SK-N-SH treated with all-trans-retinoic acid at 6 μM for 48 hours (cell line): ENCODE data around the gene AFF1.

Experiments used
- ATAC-seq: fragments of 200-7000 bp; cut with Tn5 transposase; 3 replicates; pipeline ENCODE4 v1.9.1; 2020; ENCODE audit warnings: mild to moderate bottlenecking, moderate library complexity
- ARNTL ChIP-seq: fragments of 450-650 bp; formaldehyde crosslinking; IDR thresholded peaks from 2 replicates; pipeline ENCODE4 v1.5.0; 2020; ENCODE audit warnings: low read depth, mild to moderate bottlenecking, moderate library complexity, borderline replicate concordance
- BACH2 ChIP-seq: fragments of 250-450 bp; sonication (Bioruptor Pico); IDR thresholded peaks from 2 replicates; pipeline ENCODE4 v1.9.0; 2021; ENCODE audit warnings: mild to moderate bottlenecking, borderline replicate concordance
- CSDC2 ChIP-seq: fragments of 250-450 bp; sonication (Bioruptor Pico); IDR thresholded peaks from 2 replicates; pipeline ENCODE4 v1.5.0; 2020; ENCODE audit warnings: mild to moderate bottlenecking, moderate library complexity
- ESRRG ChIP-seq: fragments of 250-450 bp; sonication (Bioruptor Pico); IDR thresholded peaks from 2 replicates; pipeline ENCODE4 v1.6.1; 2021; ENCODE audit warnings: mild to moderate bottlenecking
- GLIS3 ChIP-seq: fragments of 250-450 bp; sonication (Bioruptor Pico); IDR thresholded peaks from 2 replicates; pipeline ENCODE4 v1.5.0; 2020; ENCODE audit warnings: mild to moderate bottlenecking, moderate library complexity
- ISL1 ChIP-seq: fragments of 250-450 bp; sonication (Bioruptor Pico); IDR thresholded peaks from 2 replicates; pipeline ENCODE4 v2.1.2; 2022; ENCODE audit warnings: mild to moderate bottlenecking, moderate library complexity
- OSR1 ChIP-seq: fragments of 250-450 bp; sonication (Bioruptor Pico); IDR thresholded peaks from 2 replicates; pipeline ENCODE4 v1.8.0; 2022; ENCODE audit warnings: moderate library complexity, mild to moderate bottlenecking, inconsistent platforms
- PPARA ChIP-seq: fragments of 250-450 bp; sonication (Bioruptor Pico); IDR thresholded peaks from 2 replicates; pipeline ENCODE4 v1.5.0; 2020; ENCODE audit warnings: mild to moderate bottlenecking, borderline replicate concordance
- RARB ChIP-seq: fragments of 250-450 bp; sonication (Bioruptor Pico); IDR thresholded peaks from 2 replicates; pipeline ENCODE4 v1.8.0; 2021; ENCODE audit warnings: mild to moderate bottlenecking, moderate library complexity
- SNAI2 ChIP-seq: fragments of 250-450 bp; sonication (Bioruptor Pico); IDR thresholded peaks from 2 replicates; pipeline ENCODE4 v1.5.0; 2020; ENCODE audit warnings: mild to moderate bottlenecking, moderate library complexity
- TCF4 ChIP-seq: fragments of 250-450 bp; sonication (Bioruptor Pico); IDR thresholded peaks from 2 replicates; pipeline ENCODE4 v1.8.0; 2021; ENCODE audit warnings: mild to moderate bottlenecking, moderate library complexity, borderline replicate concordance
- TOX ChIP-seq: fragments of 250-450 bp; sonication (Bioruptor Pico); IDR thresholded peaks from 2 replicates; pipeline ENCODE4 v1.8.0; 2021; ENCODE audit warnings: mild to moderate bottlenecking, moderate library complexity, borderline replicate concordance
- ZC3H10 ChIP-seq: fragments of 250-450 bp; sonication (Bioruptor Pico); IDR thresholded peaks from 2 replicates; pipeline ENCODE4 v1.5.1; 2021; ENCODE audit warnings: mild to moderate bottlenecking, moderate library complexity
- ZFP3 ChIP-seq: fragments of 250-450 bp; sonication (Bioruptor Pico); IDR thresholded peaks from 2 replicates; pipeline ENCODE4 v1.5.0; 2020; ENCODE audit warnings: mild to moderate bottlenecking, moderate library complexity
- ZFP30 ChIP-seq: fragments of 450-650 bp; formaldehyde crosslinking; IDR thresholded peaks from 2 replicates; pipeline ENCODE4 v1.5.0; 2022; ENCODE audit warnings: mild to moderate bottlenecking, moderate library complexity
- ZNF565 ChIP-seq: fragments of 450-650 bp; formaldehyde crosslinking; conservative IDR thresholded peaks from 2 replicates; pipeline ENCODE4 v1.5.0; 2020; ENCODE audit warnings: low read depth, mild to moderate bottlenecking, moderate library complexity
- ZNF8 ChIP-seq: fragments of 450-650 bp; formaldehyde crosslinking; IDR thresholded peaks from 2 replicates; pipeline ENCODE4 v1.5.0; 2020; ENCODE audit warnings: mild to moderate bottlenecking, moderate library complexity
- TF ChIP-seq, protein P1 (sequence below): fragments of 250-450 bp; sonication (Bioruptor Pico); IDR thresholded peaks from 2 replicates; pipeline ENCODE4 v1.8.0; 2020; ENCODE audit warnings: mild to moderate bottlenecking, moderate library complexity, borderline replicate concordance
- TF ChIP-seq, protein P2 (sequence below): fragments of 250-450 bp; sonication (Bioruptor Pico); IDR thresholded peaks from 2 replicates; pipeline ENCODE4 v1.5.1; 2020; ENCODE audit warnings: low read depth, mild to moderate bottlenecking, moderate library complexity
- TF ChIP-seq, protein P3 (sequence below): fragments of 250-450 bp; sonication (Bioruptor Pico); IDR thresholded peaks from 2 replicates; pipeline ENCODE4 v1.8.0; 2021; ENCODE audit warnings: low read depth, mild to moderate bottlenecking, moderate library complexity, borderline replicate concordance
- TF ChIP-seq, protein P4 (sequence below): fragments of 250-450 bp; sonication (Bioruptor Pico); IDR thresholded peaks from 2 replicates; pipeline ENCODE4 v1.5.1; 2021; ENCODE audit warnings: mild to moderate bottlenecking, moderate library complexity
- TF ChIP-seq, protein P5 (sequence below): fragments of 250-450 bp; sonication (Bioruptor Pico); IDR thresholded peaks from 2 replicates; pipeline ENCODE4 v1.5.0; 2020; ENCODE audit warnings: mild to moderate bottlenecking, moderate library complexity

AFF1 gene

DNA sequence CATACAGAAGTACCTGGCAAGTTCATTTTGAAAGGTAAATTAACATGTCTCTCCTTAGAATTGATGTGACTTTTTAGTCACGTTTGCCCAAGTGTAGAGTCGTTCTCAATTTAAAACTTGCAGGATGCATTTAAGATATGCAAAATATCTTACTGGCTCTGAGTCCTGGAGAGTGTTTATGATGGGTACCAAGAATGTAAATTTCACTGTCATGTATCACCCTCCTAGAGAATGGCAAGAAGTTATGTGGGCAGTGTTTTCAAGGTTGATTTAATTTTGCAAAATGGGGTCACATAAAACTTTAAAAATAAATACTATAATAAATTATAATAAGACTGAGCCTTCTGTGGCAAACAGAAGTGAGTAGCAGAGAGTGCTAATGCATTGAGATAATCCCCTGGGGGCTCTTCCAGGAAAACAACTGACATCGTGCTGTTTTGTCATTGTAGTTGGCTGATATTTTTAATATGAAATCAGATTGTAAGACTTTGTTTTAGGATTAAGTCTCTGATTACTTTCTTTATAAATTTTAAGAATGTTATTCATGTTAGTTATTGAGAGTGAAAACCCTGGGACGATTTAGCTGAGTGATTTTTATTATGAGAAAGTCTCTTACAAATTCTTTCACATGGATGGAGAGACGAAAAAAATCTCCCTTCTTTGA, 103.0 kb downstream of the AFF1 start:
- TF ChIP-seq ARNTL (CRISPR knock-in tag) (no peak), ZNF8 (CRISPR knock-in tag) (no peak), BACH2 (CRISPR knock-in tag) (no peak), GLIS3 (no peak), PPARA (no peak), RARB (CRISPR knock-in tag) (no peak), OSR1 (CRISPR knock-in tag) (no peak), TOX (CRISPR knock-in tag) (no peak)
- TF ChIP-seq, protein P1, sequence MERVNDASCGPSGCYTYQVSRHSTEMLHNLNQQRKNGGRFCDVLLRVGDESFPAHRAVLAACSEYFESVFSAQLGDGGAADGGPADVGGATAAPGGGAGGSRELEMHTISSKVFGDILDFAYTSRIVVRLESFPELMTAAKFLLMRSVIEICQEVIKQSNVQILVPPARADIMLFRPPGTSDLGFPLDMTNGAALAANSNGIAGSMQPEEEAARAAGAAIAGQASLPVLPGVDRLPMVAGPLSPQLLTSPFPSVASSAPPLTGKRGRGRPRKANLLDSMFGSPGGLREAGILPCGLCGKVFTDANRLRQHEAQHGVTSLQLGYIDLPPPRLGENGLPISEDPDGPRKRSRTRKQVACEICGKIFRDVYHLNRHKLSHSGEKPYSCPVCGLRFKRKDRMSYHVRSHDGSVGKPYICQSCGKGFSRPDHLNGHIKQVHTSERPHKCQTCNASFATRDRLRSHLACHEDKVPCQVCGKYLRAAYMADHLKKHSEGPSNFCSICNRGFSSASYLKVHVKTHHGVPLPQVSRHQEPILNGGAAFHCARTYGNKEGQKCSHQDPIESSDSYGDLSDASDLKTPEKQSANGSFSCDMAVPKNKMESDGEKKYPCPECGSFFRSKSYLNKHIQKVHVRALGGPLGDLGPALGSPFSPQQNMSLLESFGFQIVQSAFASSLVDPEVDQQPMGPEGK (CRISPR knock-in tag): no peak
- TF ChIP-seq, protein P2, sequence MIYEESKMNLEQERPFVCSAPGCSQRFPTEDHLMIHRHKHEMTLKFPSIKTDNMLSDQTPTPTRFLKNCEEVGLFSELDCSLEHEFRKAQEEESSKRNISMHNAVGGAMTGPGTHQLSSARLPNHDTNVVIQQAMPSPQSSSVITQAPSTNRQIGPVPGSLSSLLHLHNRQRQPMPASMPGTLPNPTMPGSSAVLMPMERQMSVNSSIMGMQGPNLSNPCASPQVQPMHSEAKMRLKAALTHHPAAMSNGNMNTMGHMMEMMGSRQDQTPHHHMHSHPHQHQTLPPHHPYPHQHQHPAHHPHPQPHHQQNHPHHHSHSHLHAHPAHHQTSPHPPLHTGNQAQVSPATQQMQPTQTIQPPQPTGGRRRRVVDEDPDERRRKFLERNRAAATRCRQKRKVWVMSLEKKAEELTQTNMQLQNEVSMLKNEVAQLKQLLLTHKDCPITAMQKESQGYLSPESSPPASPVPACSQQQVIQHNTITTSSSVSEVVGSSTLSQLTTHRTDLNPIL: no peak
- no peak for ATAC-seq

DNA sequence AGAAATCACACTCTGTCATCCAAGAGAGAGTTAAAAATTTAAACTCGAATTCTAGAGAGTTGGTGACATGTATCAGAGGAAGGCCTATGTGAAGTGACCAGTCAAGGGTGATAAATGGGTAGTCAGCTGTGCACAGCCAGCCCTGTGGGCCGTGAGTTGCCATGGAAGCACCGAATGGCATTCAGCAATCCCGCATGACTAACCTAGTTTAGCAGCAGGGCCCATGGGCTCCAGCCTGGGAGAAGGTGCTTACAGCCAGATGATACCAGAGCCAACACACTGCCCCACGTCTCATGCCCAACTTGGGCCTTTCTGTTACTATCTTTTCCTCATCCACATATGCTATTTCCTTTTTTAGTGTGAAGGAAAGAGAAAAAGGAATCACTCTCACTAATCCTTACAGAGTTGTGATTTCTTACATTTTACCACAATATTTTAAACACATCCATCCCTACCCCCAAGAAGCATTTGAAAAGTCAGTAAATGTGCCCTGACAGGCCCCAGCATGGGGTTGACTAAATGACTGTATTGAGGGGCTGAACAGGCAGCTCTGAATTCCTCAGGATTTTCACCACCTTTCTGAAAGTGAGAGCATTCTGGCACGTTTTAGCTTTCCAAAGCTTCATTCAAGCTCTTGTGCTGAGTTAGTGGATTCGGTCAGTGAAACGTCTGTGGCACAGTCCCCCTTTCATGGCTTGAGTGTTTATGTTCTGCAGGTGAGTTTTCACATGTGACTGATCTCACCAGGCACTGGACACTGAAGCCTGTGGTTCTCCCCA, 104.2 kb downstream of the AFF1 start:
- ATAC-seq: peak; percentile 99
- TF ChIP-seq OSR1 (CRISPR knock-in tag) (no peak), ISL1 (CRISPR knock-in tag) (no peak), RARB (CRISPR knock-in tag) (no peak), ESRRG (CRISPR knock-in tag) (no peak), TOX (CRISPR knock-in tag) (no peak), GLIS3 (no peak), ZNF565 (CRISPR knock-in tag) (no peak), SNAI2 (CRISPR knock-in tag) (no peak), ARNTL (CRISPR knock-in tag) (no peak), ZFP3 (CRISPR knock-in tag) (no peak), ZC3H10 (no peak), ZFP30 (CRISPR knock-in tag) (no peak), PPARA (no peak)
- TF ChIP-seq, protein P3, sequence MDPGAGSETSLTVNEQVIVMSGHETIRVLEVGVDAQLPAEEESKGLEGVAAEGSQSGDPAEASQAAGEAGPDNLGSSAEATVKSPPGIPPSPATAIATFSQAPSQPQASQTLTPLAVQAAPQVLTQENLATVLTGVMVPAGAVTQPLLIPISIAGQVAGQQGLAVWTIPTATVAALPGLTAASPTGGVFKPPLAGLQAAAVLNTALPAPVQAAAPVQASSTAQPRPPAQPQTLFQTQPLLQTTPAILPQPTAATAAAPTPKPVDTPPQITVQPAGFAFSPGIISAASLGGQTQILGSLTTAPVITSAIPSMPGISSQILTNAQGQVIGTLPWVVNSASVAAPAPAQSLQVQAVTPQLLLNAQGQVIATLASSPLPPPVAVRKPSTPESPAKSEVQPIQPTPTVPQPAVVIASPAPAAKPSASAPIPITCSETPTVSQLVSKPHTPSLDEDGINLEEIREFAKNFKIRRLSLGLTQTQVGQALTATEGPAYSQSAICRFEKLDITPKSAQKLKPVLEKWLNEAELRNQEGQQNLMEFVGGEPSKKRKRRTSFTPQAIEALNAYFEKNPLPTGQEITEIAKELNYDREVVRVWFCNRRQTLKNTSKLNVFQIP (CRISPR knock-in tag): no peak
- TF ChIP-seq, protein P4, sequence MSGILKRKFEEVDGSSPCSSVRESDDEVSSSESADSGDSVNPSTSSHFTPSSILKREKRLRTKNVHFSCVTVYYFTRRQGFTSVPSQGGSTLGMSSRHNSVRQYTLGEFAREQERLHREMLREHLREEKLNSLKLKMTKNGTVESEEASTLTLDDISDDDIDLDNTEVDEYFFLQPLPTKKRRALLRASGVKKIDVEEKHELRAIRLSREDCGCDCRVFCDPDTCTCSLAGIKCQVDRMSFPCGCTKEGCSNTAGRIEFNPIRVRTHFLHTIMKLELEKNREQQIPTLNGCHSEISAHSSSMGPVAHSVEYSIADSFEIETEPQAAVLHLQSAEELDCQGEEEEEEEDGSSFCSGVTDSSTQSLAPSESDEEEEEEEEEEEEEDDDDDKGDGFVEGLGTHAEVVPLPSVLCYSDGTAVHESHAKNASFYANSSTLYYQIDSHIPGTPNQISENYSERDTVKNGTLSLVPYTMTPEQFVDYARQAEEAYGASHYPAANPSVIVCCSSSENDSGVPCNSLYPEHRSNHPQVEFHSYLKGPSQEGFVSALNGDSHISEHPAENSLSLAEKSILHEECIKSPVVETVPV (CRISPR knock-in tag): no peak
- TF ChIP-seq, protein P5, sequence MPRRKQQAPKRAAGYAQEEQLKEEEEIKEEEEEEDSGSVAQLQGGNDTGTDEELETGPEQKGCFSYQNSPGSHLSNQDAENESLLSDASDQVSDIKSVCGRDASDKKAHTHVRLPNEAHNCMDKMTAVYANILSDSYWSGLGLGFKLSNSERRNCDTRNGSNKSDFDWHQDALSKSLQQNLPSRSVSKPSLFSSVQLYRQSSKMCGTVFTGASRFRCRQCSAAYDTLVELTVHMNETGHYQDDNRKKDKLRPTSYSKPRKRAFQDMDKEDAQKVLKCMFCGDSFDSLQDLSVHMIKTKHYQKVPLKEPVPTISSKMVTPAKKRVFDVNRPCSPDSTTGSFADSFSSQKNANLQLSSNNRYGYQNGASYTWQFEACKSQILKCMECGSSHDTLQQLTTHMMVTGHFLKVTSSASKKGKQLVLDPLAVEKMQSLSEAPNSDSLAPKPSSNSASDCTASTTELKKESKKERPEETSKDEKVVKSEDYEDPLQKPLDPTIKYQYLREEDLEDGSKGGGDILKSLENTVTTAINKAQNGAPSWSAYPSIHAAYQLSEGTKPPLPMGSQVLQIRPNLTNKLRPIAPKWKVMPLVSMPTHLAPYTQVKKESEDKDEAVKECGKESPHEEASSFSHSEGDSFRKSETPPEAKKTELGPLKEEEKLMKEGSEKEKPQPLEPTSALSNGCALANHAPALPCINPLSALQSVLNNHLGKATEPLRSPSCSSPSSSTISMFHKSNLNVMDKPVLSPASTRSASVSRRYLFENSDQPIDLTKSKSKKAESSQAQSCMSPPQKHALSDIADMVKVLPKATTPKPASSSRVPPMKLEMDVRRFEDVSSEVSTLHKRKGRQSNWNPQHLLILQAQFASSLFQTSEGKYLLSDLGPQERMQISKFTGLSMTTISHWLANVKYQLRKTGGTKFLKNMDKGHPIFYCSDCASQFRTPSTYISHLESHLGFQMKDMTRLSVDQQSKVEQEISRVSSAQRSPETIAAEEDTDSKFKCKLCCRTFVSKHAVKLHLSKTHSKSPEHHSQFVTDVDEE (CRISPR knock-in tag): no peak

DNA sequence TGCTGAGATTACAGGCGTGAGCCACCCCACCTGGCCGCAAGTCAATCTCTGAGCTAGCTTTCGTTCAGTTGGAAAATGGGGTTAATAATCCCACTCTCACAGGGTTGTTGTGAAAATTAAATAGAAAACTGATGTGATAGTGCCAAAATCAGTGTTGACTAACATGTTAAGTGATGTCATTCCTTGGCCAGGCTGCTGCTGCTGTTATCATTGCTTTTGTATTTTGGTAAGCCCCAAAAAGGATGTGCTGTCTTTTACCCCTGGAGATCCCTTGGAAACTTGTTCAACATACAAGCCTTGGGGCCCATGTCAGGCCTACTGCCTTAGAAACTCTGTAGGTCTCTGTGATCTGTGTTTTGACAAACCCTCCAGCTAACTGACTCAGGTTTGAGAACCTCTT, 106.3 kb downstream of the AFF1 start:
- no peak for ATAC-seq
- TF ChIP-seq CSDC2 (no peak), ZFP30 (CRISPR knock-in tag) (no peak), ISL1 (CRISPR knock-in tag) (no peak), TCF4 (CRISPR knock-in tag) (no peak), TOX (CRISPR knock-in tag) (no peak), PPARA (no peak), ZNF8 (CRISPR knock-in tag) (no peak), BACH2 (CRISPR knock-in tag) (no peak), ARNTL (CRISPR knock-in tag) (no peak)
- TF ChIP-seq, protein P5 (CRISPR knock-in tag): no peak
- TF ChIP-seq, protein P1 (CRISPR knock-in tag): no peak
